ENCODE results near the gene TGIF1.
"Not testable (repeated sequence)": the region's sequence is repeated elsewhere in the genome, so short reads cannot be mapped to it uniquely, and the experiment has no call there.

DNA sequence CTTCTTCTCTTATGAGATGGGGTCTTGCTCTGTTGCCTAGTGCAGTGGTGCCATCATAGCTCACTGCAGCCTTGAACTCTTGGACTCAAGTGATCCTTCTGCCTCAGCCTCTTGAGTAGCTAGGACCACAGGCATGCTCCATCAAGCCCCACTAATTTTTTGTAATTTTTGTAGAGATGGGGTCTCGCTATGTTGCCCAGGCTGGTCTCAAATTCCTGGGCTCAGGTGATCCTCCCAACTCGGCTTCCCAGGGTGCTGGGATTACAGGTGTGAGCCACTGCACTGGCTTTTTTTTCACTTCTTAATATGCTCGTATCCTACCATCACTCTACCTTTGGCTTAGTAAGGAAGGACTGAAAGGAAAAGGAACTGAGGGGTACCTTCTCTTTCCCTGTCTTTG lies 22.1 kb downstream of the TGIF1 start:
- TF ChIP-seq, protein P1, sequence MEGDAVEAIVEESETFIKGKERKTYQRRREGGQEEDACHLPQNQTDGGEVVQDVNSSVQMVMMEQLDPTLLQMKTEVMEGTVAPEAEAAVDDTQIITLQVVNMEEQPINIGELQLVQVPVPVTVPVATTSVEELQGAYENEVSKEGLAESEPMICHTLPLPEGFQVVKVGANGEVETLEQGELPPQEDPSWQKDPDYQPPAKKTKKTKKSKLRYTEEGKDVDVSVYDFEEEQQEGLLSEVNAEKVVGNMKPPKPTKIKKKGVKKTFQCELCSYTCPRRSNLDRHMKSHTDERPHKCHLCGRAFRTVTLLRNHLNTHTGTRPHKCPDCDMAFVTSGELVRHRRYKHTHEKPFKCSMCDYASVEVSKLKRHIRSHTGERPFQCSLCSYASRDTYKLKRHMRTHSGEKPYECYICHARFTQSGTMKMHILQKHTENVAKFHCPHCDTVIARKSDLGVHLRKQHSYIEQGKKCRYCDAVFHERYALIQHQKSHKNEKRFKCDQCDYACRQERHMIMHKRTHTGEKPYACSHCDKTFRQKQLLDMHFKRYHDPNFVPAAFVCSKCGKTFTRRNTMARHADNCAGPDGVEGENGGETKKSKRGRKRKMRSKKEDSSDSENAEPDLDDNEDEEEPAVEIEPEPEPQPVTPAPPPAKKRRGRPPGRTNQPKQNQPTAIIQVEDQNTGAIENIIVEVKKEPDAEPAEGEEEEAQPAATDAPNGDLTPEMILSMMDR (IDR thresholded peaks at IDR 0.05 in 2 of 3, conservative IDR thresholded peaks at IDR 0.05 in 1 of 3; ENCODE audit: control insufficient read depth in 2 of 3, extremely low read depth in 1 of 3, insufficient read depth in 1 of 3, low read depth in 3 of 3, low read length in 3 of 3) = not testable (repeated sequence)
- TF ChIP-seq NR2C2 (IDR thresholded peaks at IDR 0.05; ENCODE audit: borderline replicate concordance, control insufficient read depth, insufficient read length, low read depth); DPF2 (IDR thresholded peaks at IDR 0.05); YY1 (IDR thresholded peaks at IDR 0.05; ENCODE audit: low read depth, low read length); CREM (IDR thresholded peaks at IDR 0.05; ENCODE audit: low read depth); JUNB (IDR thresholded peaks at IDR 0.05); ETV6 (conservative IDR thresholded peaks at IDR 0.05 in 1 of 2, IDR thresholded peaks at IDR 0.05 in 1 of 2; ENCODE audit: borderline replicate concordance in 1 of 2, low read depth in 1 of 2); PAX5 (IDR thresholded peaks at IDR 0.05; ENCODE audit: borderline replicate concordance, low read depth, low read length); POLR2A (IDR thresholded peaks at IDR 0.05; ENCODE audit: low read depth, low read length); RBBP5 (conservative IDR thresholded peaks at IDR 0.05); NFYB (IDR thresholded peaks at IDR 0.05; ENCODE audit: insufficient read depth, low read depth, low read length): not testable (repeated sequence)
- TF ChIP-seq, protein P2, sequence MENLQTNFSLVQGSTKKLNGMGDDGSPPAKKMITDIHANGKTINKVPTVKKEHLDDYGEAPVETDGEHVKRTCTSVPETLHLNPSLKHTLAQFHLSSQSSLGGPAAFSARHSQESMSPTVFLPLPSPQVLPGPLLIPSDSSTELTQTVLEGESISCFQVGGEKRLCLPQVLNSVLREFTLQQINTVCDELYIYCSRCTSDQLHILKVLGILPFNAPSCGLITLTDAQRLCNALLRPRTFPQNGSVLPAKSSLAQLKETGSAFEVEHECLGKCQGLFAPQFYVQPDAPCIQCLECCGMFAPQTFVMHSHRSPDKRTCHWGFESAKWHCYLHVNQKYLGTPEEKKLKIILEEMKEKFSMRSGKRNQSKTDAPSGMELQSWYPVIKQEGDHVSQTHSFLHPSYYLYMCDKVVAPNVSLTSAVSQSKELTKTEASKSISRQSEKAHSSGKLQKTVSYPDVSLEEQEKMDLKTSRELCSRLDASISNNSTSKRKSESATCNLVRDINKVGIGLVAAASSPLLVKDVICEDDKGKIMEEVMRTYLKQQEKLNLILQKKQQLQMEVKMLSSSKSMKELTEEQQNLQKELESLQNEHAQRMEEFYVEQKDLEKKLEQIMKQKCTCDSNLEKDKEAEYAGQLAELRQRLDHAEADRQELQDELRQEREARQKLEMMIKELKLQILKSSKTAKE (IDR thresholded peaks at IDR 0.05; ENCODE audit: low read depth, poor library complexity, severe bottlenecking) = not testable (repeated sequence)

Measured in GM12878 (cell line).